ENCODE data around the gene PACS2.

The PACS2 gene

DNA sequence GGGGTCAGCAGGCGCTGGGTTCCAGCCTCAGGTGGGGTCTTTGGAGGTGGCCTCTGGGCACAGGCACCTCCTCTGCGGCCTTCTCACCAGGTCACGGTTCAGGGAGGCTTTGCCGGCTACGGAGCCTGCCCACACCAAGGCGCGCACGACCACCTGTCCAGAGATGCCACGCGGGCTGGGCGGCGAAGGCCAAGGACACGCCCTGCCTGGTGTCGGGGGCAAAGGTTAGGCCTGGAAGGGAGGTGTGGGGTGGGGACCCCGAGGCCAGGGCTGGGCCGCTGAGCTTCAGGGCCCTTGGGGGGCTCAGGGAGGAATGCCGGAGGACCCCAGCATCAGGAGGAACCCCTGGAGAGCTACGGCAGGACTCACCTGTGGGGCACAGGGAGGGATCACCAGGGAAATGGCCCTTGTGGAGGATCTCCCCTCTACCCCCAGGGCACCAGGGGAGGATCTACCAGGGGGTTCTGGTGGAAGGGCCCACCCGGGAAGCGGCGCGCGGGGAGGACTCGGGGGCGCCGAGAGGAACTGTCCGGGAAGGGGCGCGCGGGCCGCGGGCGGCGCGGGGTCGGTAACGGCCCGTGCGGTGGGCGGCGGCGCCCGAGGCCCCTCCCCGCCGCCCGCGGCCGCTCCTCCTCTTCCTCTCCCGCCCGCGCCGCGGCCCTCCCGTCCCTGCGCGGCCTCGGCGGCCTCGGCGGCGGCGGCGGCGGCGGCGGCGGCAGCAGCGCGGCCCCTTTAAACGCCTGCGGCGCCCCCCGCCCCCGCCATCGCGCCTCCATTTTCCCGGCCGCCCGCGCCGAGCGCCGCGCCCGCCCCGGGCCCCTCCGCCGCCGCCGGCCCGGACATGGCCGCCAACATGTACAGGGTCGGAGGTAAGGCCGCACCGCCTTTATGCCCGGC, 104.9 kb downstream of the PACS2 start, which contains the start of gene MTA1:
MTA1 (plus strand) TSS at position 633 of the 897 bp plus-strand sequence; CDS start at position 842, 209 bp downstream.
- H3K9me3 ChIP-seq (ENCODE audit: insufficient read depth, low read depth, low read length), result no peaks in the 10 kb centered on the region
- peaks cover 37% of the 10 kb centered on the region for H3K4me1 ChIP-seq (ENCODE audit: insufficient read depth, low read length, poor library complexity, severe bottlenecking)
- peak within 1 kb of the TSS; percentile 91 for H3K4me3 ChIP-seq (ENCODE audit: low read length, poor library complexity, severe bottlenecking)
- H4K20me1 ChIP-seq (ENCODE audit: insufficient read depth, low read length, poor library complexity, severe bottlenecking), result peaks cover 38% of the 10 kb centered on the region
- peak within 1 kb of the TSS; percentile 82 for H2AFZ ChIP-seq (ENCODE audit: low read length)
- H3K27me3 ChIP-seq (ENCODE audit: insufficient read depth, low read length, poor library complexity, severe bottlenecking), result no peaks in the 10 kb centered on the region
- no peaks in the 10 kb centered on the region for H3K36me3 ChIP-seq (ENCODE audit: insufficient read depth, low read length)
- peak within 1 kb of the TSS; percentile 97 for H3K9ac ChIP-seq (ENCODE audit: low read depth, low read length, poor library complexity, severe bottlenecking)
- peak within 1 kb of the TSS; percentile 100 for H3K4me2 ChIP-seq (ENCODE audit: low read depth, low read length, poor library complexity, severe bottlenecking)
- TF ChIP-seq, protein P1, sequence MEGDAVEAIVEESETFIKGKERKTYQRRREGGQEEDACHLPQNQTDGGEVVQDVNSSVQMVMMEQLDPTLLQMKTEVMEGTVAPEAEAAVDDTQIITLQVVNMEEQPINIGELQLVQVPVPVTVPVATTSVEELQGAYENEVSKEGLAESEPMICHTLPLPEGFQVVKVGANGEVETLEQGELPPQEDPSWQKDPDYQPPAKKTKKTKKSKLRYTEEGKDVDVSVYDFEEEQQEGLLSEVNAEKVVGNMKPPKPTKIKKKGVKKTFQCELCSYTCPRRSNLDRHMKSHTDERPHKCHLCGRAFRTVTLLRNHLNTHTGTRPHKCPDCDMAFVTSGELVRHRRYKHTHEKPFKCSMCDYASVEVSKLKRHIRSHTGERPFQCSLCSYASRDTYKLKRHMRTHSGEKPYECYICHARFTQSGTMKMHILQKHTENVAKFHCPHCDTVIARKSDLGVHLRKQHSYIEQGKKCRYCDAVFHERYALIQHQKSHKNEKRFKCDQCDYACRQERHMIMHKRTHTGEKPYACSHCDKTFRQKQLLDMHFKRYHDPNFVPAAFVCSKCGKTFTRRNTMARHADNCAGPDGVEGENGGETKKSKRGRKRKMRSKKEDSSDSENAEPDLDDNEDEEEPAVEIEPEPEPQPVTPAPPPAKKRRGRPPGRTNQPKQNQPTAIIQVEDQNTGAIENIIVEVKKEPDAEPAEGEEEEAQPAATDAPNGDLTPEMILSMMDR (conservative IDR thresholded peaks at IDR 0.05; ENCODE audit: low read length), result no peak
- no peak for TF ChIP-seq EZH2phosphoT487 (IDR thresholded peaks at IDR 0.05; ENCODE audit: borderline replicate concordance)
- H3K9me2 ChIP-seq (replicated peaks; ENCODE audit: low read depth, low read length), result no peaks in the 10 kb centered on the region
- peaks cover 57% of the 10 kb centered on the region for H3K79me2 ChIP-seq (ENCODE audit: insufficient read depth, low read length)
- no peaks in the 10 kb centered on the region for H3F3A ChIP-seq (ENCODE audit: low read depth)

DNA sequence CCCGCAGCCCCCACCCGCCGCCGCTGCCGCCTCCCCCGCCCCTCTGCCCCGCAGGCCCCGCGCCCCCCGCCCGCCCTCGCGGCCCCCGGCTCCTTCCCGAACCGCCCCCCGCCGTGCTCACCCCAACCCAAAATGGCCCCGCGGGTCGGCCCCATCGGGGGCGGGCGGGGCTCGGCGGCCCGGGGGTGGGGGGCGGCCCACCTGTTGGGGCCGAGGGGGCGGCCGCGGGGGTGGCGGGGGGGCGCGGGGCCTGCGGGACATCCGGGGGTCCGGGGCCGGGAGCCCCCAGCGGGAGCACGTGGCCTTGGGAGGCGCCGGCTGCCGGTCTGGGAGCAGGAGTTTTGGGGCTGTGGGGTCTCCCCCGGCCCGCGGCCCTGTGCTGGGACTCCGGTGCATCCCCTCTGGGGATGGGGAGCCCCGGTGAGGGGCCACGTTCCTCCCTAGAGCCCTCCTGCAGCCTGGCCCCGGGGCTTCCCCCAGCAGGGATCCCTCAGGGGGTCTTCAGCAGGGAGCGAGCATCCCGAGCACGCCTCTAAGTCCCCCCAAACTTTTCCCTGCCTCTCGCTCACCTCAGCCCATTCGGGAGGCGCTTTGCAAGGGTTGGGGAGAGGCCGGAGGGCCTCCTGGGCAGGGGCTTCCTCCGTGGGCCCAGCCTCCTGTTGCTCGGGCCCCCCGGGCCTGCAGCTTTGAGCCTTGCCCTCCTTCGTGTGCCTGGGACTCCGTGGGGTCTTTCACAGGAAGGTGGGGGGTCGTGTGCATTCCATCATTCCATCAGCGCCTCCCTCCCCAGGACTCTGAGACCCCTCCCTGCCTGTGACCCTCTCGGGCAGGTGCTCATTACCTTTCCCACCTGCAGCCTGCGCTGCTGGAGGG, 105.8 kb downstream of the PACS2 start:
- no peaks in the 10 kb centered on the region for H3F3A ChIP-seq (ENCODE audit: low read depth)
- peak overlapping the region; percentile 100 for H3K4me2 ChIP-seq (ENCODE audit: low read depth, low read length, poor library complexity, severe bottlenecking)
- peaks cover 45% of the 10 kb centered on the region for H4K20me1 ChIP-seq (ENCODE audit: insufficient read depth, low read length, poor library complexity, severe bottlenecking)
- peak overlapping the region; percentile 91 for H3K4me3 ChIP-seq (ENCODE audit: low read length, poor library complexity, severe bottlenecking)
- H3K9me3 ChIP-seq (ENCODE audit: insufficient read depth, low read depth, low read length), result no peaks in the 10 kb centered on the region
- H3K9ac ChIP-seq (ENCODE audit: low read depth, low read length, poor library complexity, severe bottlenecking), result peak overlapping the region; percentile 93
- no peak for TF ChIP-seq EZH2phosphoT487 (IDR thresholded peaks at IDR 0.05; ENCODE audit: borderline replicate concordance)
- TF ChIP-seq, protein P1 (conservative IDR thresholded peaks at IDR 0.05; ENCODE audit: low read length), result no peak
- H3K9me2 ChIP-seq (replicated peaks; ENCODE audit: low read depth, low read length), result no peaks in the 10 kb centered on the region
- H2AFZ ChIP-seq (ENCODE audit: low read length), result no peak overlapping the region
- no peaks in the 10 kb centered on the region for H3K36me3 ChIP-seq (ENCODE audit: insufficient read depth, low read length)
- H3K27me3 ChIP-seq (ENCODE audit: insufficient read depth, low read length, poor library complexity, severe bottlenecking), result no peaks in the 10 kb centered on the region
- H3K4me1 ChIP-seq (ENCODE audit: insufficient read depth, low read length, poor library complexity, severe bottlenecking), result peaks cover 35% of the 10 kb centered on the region
- peaks cover 65% of the 10 kb centered on the region for H3K79me2 ChIP-seq (ENCODE audit: insufficient read depth, low read length)

DNA sequence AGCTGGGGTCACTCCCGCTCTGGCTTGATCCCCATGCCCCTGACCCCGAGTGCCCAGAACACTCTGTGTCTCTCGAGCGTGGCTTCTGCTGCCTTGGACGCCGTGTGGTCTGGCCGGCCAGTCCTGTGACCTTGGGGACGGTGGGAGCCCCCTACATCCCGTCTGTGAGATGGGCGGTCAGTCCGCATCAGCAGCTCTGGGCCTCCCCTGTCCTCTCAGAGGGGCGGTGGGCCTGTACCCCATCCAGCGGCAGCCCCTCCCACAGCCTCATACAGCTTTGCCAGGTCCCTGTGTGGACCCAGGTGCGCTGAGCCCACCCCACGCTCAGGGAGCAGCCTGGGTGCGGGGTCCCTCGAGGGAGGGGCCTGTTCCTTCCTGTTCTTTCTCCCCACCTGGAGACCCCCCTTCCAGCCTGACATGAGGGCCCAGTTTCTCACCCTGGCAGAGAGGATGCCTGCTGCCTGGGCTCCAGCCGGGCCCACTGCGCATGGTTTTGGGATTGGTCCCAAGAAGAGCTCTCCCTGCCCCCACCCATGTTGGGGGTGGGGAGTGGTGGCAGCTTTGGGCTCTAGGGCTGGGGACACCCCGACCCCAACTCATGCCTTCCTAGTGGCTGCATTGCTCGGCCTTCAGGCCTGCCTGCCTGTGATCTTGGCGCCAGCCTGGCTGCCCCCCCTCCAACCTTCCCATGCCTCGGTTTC, 106.6 kb downstream of the PACS2 start:
- Histone ChIP-seq H3K36me3 (ENCODE audit: insufficient read depth, low read length) (no peaks in the 10 kb centered on the region), H3K4me2 (ENCODE audit: low read depth, low read length, poor library complexity, severe bottlenecking) (peak overlapping the region; percentile 100), H4K20me1 (ENCODE audit: insufficient read depth, low read length, poor library complexity, severe bottlenecking) (peaks cover 52% of the 10 kb centered on the region), H3K4me3 (ENCODE audit: low read length, poor library complexity, severe bottlenecking) (peak overlapping the region; percentile 91), H3F3A (ENCODE audit: low read depth) (no peaks in the 10 kb centered on the region), H3K9me3 (ENCODE audit: insufficient read depth, low read depth, low read length) (no peaks in the 10 kb centered on the region), H3K79me2 (ENCODE audit: insufficient read depth, low read length) (peaks cover 73% of the 10 kb centered on the region), H3K9me2 (replicated peaks; ENCODE audit: low read depth, low read length) (no peaks in the 10 kb centered on the region), H3K9ac (ENCODE audit: low read depth, low read length, poor library complexity, severe bottlenecking) (peak overlapping the region; percentile 93), H3K27me3 (ENCODE audit: insufficient read depth, low read length, poor library complexity, severe bottlenecking) (no peaks in the 10 kb centered on the region), H3K4me1 (ENCODE audit: insufficient read depth, low read length, poor library complexity, severe bottlenecking) (peaks cover 33% of the 10 kb centered on the region), H2AFZ (ENCODE audit: low read length) (no peak overlapping the region)
- TF ChIP-seq, protein P1 (conservative IDR thresholded peaks at IDR 0.05; ENCODE audit: low read length), result no peak
- no peak for TF ChIP-seq EZH2phosphoT487 (IDR thresholded peaks at IDR 0.05; ENCODE audit: borderline replicate concordance)
